HepG2 (cell line): ENCODE results near the gene TPX2. TPM values are rescaled to one million over a fixed set of nuclear protein-coding genes. Genes with fewer than 3 reads are reported as not detected.
A peak's percentile ranks its signal among the peaks of the same experiment; 100 is the strongest.

Experiments
- ADNP ChIP-seq: sonication (generic); formaldehyde crosslinking; IDR thresholded peaks from 2 replicates; pipeline ENCODE4 v1.4.0; 2020; ENCODE audit warnings: missing genetic modification reagents
- ARID2 ChIP-seq: sonication (generic); formaldehyde crosslinking; IDR thresholded peaks from 2 replicates; pipeline ENCODE4 v1.8.1; 2022; ENCODE audit warnings: mild to moderate bottlenecking, missing genetic modification reagents, borderline replicate concordance
- DPF2 ChIP-seq: sonication (generic); formaldehyde crosslinking; IDR thresholded peaks from 2 replicates; pipeline ENCODE4 v1.4.0; 2020; ENCODE audit warnings: mild to moderate bottlenecking, low read depth, missing genetic modification reagents, borderline replicate concordance
- ELF1 ChIP-seq: sonication (generic); formaldehyde crosslinking; IDR thresholded peaks from 2 replicates; pipeline ENCODE4 v1.4.0; 2020; ENCODE audit warnings: missing genetic modification reagents
- FOXO4 ChIP-seq: sonication (generic); formaldehyde crosslinking; conservative IDR thresholded peaks from 2 replicates; pipeline ENCODE4 v1.8.1; 2023; ENCODE audit warnings: missing genetic modification reagents
- GATAD2A ChIP-seq: IDR thresholded peaks from 2 replicates; pipeline ENCODE4 v1.6.1; 2016
- GMEB2 ChIP-seq: IDR thresholded peaks from 2 replicates; pipeline ENCODE4 v1.6.1; 2016; ENCODE audit warnings: missing biosample characterization, missing genetic modification reagents, low read depth
- GTF2F1 ChIP-seq: fragments of 150-350 bp; IDR thresholded peaks from 2 replicates; pipeline ENCODE4 v1.6.1; 2014; ENCODE audit warnings: low read length
- HMGXB4 ChIP-seq, 2 experiments: sonication (generic) in 1 of 2; formaldehyde crosslinking in 1 of 2; IDR thresholded peaks; 2 replicates each; pipeline versions ENCODE4 v1.4.0 to v1.6.1; 2018 to 2020; ENCODE audit warnings: missing genetic modification reagents in 2 of 2, borderline replicate concordance in 1 of 2, low read depth in 1 of 2, mild to moderate bottlenecking in 1 of 2, missing biosample characterization in 1 of 2
- IRF2 ChIP-seq: IDR thresholded peaks from 2 replicates; pipeline ENCODE4 v1.6.1; 2018; ENCODE audit warnings: missing genetic modification reagents, missing compliant biosample characterization
- JUN ChIP-seq: sonication (generic); formaldehyde crosslinking; IDR thresholded peaks from 2 replicates; pipeline ENCODE4 v1.4.0; 2020; ENCODE audit warnings: mild to moderate bottlenecking, missing genetic modification reagents
- KDM3A ChIP-seq: IDR thresholded peaks from 2 replicates; pipeline ENCODE4 v1.6.1; 2018; ENCODE audit warnings: low read depth, missing compliant biosample characterization
- MAZ ChIP-seq, 2 experiments: sonication (generic) in 1 of 2; formaldehyde crosslinking in 1 of 2; IDR thresholded peaks; 2 replicates each; pipeline versions ENCODE4 v1.5.0 to v1.6.1; 2012 to 2020; ENCODE audit warnings: low read depth in 2 of 2, mild to moderate bottlenecking in 2 of 2, borderline replicate concordance in 1 of 2, improper control_type of control experiment in 1 of 2, low read length in 1 of 2, missing genetic modification reagents in 1 of 2, moderate library complexity in 1 of 2
- RBM22 ChIP-seq: fragments of 200-400 bp; formaldehyde crosslinking; optimal IDR thresholded peaks from 2 replicates; pipeline ENCODE3; 2017; ENCODE audit warnings: mild to moderate bottlenecking, low read length, moderate library complexity
- TAF15 ChIP-seq: fragments of 200-400 bp; formaldehyde crosslinking; IDR thresholded peaks from one replicate; pipeline ENCODE4 v1.6.1; 2018; ENCODE audit warnings: mild to moderate bottlenecking, low read depth, low read length; ENCODE audit not compliant: poor library complexity, severe bottlenecking
- ZFYVE20 ChIP-seq: sonication (generic); formaldehyde crosslinking; IDR thresholded peaks from 2 replicates; pipeline ENCODE4 v1.8.0; 2023; ENCODE audit warnings: low read depth, mild to moderate bottlenecking, moderate library complexity, missing genetic modification reagents, borderline replicate concordance
- ZMYM4 ChIP-seq: sonication (generic); formaldehyde crosslinking; IDR thresholded peaks from 2 replicates; pipeline ENCODE4 v1.8.1; 2023; ENCODE audit warnings: mild to moderate bottlenecking, missing genetic modification reagents
- ZNF224 ChIP-seq: sonication (generic); formaldehyde crosslinking; IDR thresholded peaks from 2 replicates; pipeline ENCODE4 v1.5.0; 2020; ENCODE audit warnings: mild to moderate bottlenecking, missing genetic modification reagents
- ZNF598 ChIP-seq: sonication (generic); formaldehyde crosslinking; IDR thresholded peaks from 2 replicates; pipeline ENCODE4 v1.5.1; 2020; ENCODE audit warnings: mild to moderate bottlenecking, missing genetic modification reagents, borderline replicate concordance
- ZNF770 ChIP-seq: sonication (generic); formaldehyde crosslinking; IDR thresholded peaks from 2 replicates; pipeline ENCODE4 v1.5.0; 2020; ENCODE audit warnings: mild to moderate bottlenecking, missing genetic modification reagents
- ZNF776 ChIP-seq: sonication (generic); formaldehyde crosslinking; IDR thresholded peaks from 2 replicates; pipeline ENCODE4 v1.4.0; 2020; ENCODE audit warnings: mild to moderate bottlenecking, missing genetic modification reagents
- polyA plus RNA-seq, 8 experiments: library from polyadenylated mRNA; depleted of rRNA in 3 of 8; stranded (reverse) in 7 of 8; unstranded in 1 of 8; fragments of >200 nt; fragmentation: Illumina TruSeq in 4 of 8; extraction: Trizol in 4 of 8; gene quantifications; 2 replicates each; pipeline versions ENCODE4 v1.2.1 to v1.2.3, GENCODE V29; 2011 to 2016; ENCODE audit warnings: low read depth in 4 of 8, missing spikeins in 1 of 8, mixed read lengths in 1 of 8; ENCODE audit not compliant: insufficient read depth in 1 of 8
- total RNA-seq, 5 experiments: library from RNA; depleted of rRNA; stranded (reverse); fragments of >200 nt; fragmentation: Illumina TruSeq; extraction: Trizol; gene quantifications; 2 replicates each; pipeline ENCODE4 v1.2.3, GENCODE V29; 2016; ENCODE audit warnings: low read depth in 1 of 5

Gene TPX2
- total and polyA plus RNA-seq, 2 of the 13 experiments (the other 11 are each of a cell fraction or from before 2014, with no cell fraction given), result 34.3 to 124 TPM

- TF ChIP-seq KDM3A (CRISPR knock-in tag), result no peak
- TF ChIP-seq DPF2 (CRISPR knock-in tag), result peak; percentile 80
- peak; percentile 59; the same call in 1 of the 2 replicates for TF ChIP-seq ZNF224 (CRISPR knock-in tag)
- TF ChIP-seq ARID2, result 0 out of 2 replicates have a peak, but pooled peaks have one; percentile 24
- peak; percentile 37; the same call in 1 of the 2 replicates for TF ChIP-seq ELF1 (CRISPR knock-in tag)
- peak; percentile 97 for TF ChIP-seq GATAD2A (CRISPR knock-in tag)
- no peak for TF ChIP-seq MAZ (IDR thresholded peaks at IDR 0.05; ENCODE audit: borderline replicate concordance, low read depth, low read length)
- TF ChIP-seq MAZ (CRISPR knock-in tag; IDR thresholded peaks at IDR 0.05; ENCODE audit: low read depth), result peak; percentile 43; the same call in 1 of the 2 replicates
- no peak for TF ChIP-seq GTF2F1
- TF ChIP-seq ZNF776 (CRISPR knock-in tag), result no peak; the same call in 1 of the 2 replicates
- TF ChIP-seq ADNP (CRISPR knock-in tag), result no peak
- TF ChIP-seq FOXO4 (CRISPR knock-in tag), result no peak
- no peak for TF ChIP-seq TAF15
- TF ChIP-seq HMGXB4 (CRISPR knock-in tag; IDR thresholded peaks at IDR 0.05; ENCODE audit: borderline replicate concordance in 1 of 2, low read depth in 1 of 2), result 0 out of 4 replicates have a peak, but pooled peaks of 1 of the 2 experiments have one; percentile 23
- TF ChIP-seq RBM22, result peak; percentile 90
- no peak for TF ChIP-seq GMEB2 (CRISPR knock-in tag)
- no peak for TF ChIP-seq ZNF598 (CRISPR knock-in tag)
- peak; percentile 17; the same call in 1 of the 2 replicates for TF ChIP-seq ZNF770 (CRISPR knock-in tag)
- peak; percentile 36; the same call in 1 of the 2 replicates for TF ChIP-seq IRF2 (CRISPR knock-in tag)
- peak; percentile 77; the same call in 1 of the 2 replicates for TF ChIP-seq JUN (CRISPR knock-in tag)
- peak; percentile 77 for TF ChIP-seq ZMYM4 (CRISPR knock-in tag)
- TF ChIP-seq ZFYVE20 (CRISPR knock-in tag), result no peak
Measured at GRCh38 chr20:31698803-31699718, 40.0 kb upstream of the TPX2 start (continued).
